GM21619 (cell line): ENCODE data around the gene CCDC106.

Source experiments
- ATAC-seq: cut with Tn5 transposase; IDR thresholded peaks from one replicate; pipeline ENCODE4 v1.9.1; 2021; ENCODE audit not compliant: unreplicated experiment

CCDC106 gene

GRCh38 chr19:55680339-55681130 is 32.5 kb downstream of the CCDC106 start:
- ATAC-seq = no peak

- no peak for ATAC-seq
Measured at GRCh38 chr19:55681131-55682092, 33.4 kb downstream of the CCDC106 start.

DNA sequence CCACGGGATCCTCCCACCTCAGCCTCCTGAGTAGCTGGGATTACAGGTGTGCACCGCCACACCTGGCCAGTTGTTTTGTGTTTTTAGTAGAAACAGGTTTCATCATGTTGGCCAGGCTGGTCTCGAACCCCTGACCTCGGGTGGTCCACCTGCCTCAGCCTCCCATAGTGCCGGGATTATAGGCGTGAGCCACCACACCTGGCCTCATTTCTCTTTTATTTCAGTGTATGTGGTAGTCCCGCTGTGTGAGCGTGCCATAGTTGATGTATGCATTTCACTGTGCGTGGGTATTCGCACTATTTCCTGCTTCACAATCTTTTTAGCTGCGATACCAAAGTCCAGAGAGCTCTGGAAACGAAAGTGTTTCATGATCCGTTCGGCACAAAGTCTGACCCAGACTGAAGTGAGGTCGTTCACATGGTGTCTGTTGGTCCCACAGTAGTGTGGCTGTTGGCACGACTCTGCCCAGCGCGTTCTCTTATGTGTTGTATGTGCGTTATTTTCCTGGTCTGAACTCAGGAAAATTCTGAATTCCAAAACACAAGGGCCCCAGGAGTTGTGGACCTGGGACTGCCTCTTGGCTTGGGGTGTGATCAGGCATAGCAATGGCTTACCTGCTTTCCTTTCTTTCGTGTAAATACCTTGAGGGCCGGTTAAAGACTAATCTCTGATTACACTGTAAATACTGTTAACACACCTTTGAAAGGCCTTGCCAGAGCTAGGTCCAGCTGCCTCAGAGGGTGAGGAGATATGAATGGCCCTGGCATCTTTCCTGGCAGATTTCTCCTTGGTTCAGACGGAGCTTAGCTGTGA is 35.6 kb downstream of the CCDC106 start:
- ATAC-seq = no peak

DNA sequence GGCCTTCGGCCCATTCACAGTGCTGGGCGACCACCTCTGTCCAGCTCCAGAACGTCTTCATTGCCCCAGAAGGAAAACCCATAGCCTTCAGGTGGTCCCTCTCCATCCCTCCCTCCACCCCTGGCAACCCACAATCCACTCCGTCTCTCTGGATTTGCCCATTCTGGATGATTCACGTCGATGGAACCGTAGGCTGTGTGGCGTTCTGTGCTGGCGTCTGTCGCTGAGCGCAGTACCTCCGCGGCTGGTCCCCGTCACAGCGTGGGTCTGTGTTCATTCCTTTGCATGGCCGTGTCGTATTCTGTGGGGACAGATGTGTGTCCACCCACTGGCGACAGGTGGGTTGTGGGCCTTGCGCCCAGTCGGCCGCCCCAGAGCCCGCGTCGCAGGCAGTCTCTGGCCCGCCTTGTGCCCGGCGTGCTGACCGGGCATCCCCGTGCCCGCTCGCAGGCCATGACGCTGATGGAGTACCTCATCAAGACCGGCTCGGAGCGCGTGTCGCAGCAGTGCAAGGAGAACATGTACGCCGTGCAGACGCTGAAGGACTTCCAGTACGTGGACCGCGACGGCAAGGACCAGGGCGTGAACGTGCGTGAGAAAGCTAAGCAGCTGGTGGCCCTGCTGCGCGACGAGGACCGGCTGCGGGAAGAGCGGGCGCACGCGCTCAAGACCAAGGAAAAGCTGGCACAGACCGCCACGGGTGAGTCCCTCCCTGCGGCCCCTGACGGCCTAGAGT is 37.1 kb downstream of the CCDC106 start:
- no peak for ATAC-seq

- ATAC-seq = no peak
Measured at GRCh38 chr19:55685776-55686175, 37.8 kb downstream of the CCDC106 start.

DNA sequence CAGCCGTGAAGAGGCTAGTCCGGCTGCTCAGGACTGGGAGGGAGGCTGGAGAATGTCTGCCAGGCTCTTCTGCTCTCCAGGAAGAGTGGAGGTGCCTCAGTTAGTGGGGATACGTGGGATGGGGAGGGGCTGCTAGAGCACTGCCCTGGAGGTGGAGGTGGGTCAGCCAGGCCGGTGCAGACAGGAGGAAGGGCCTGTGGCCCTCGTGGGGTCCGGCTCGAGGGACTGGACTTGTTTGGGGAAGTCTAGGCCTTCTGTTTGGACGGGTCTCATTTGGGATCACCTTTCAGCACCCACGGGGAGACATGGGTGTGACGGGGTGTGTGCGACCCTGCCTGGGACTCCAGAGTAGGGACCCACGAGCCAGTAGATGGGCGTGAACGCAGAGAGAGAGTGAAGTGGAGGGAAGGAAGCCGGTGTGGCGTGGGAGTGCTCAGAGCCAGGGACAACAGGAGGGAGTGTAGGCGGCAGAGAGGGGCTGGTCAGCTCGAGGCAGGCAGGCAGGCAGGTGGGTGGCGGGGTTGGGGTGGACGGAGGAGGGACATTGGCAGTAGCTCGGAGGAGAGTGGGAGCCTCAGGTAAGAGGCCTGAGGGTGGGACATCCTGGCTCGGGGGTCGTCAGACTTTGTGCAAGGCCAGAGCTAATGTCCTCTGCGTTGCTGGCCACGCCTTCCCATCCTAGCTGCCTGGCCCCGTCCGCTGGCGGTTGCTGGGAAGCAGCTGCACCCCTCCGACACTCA is 38.5 kb downstream of the CCDC106 start:
- ATAC-seq = no peak

DNA sequence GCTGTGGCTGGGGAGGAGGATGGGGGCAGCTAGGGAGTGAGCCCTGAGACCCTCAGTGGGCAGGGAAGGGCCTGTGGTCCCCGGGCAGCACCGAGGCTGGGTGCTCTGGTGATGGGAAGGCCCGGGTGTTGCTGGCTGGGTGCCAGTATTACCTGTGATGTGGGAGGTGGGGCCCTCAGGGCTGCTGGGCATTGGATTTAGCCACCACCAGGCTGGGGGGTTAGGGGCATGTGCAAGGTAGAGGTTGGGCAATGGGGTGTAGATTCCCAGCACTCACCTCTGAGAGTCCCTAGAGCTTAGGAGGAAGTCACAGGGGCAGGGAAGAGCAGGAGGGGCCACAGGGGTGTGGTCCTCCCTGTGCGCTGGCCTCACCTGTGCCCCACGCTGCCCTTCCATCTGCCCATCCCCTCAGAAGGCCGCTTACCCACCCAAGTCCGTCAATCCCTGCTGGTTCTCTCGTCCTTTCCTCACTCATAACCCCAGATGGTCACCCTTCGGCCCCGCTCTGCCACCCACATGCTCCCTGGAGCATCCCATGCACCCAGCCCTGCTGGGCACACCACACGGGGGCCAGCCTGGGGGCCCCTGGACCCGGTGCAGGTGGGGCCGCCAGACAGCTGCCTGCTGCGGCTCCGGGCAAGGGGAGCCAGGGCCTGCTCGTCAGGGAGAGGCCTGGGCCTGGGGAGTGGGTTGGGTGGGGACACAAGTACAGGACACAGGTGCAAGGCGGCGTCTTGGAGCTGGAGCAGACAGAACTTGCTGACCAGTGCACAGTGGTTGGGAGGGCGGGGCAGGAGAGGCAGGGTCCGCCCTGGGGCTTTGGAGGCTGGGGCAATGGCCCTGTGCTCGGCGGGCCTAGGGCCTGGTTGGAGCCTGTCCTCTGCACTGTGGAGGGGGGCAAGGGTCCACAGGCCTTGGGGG is 39.5 kb downstream of the CCDC106 start:
- no peak for ATAC-seq

GRCh38 chr19:55688422-55689218 is 40.6 kb downstream of the CCDC106 start:
- no peak for ATAC-seq

DNA sequence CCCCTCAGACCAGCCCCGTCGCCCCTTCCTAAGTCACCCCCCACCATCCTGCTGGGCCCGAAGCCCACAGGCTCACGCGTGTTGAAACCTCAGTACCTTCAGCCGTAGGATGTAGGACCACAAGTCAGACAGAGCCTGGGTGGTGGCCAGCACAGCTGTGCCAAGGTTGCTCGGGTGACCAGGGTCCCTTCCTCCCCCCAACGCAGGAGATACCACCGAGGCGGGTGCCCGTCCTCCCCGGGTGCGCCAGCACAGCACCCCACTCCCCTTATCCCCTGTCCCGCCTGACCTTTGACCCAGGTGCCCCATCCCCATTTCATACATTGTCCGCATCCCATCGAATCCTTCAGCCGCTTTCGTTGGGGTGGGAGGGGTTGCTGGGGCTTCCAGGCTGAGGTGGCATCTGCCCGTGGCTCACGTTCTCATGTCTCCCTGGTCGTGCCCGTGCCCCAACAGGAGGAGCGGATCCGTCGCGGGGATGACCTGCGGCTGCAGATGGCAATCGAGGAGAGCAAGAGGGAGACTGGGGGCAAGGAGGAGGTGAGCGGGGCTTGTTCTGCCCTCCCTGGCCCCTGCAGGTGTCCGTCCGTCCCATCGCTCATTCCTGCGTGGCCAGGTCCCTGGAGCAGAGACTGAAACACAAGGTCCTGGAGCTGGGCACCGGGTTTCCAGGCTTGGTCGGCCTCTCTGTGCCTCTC is 41.5 kb downstream of the CCDC106 start:
- no peak for ATAC-seq

- no peak for ATAC-seq
Measured at GRCh38 chr19:55690109-55690768, 42.2 kb downstream of the CCDC106 start.

DNA sequence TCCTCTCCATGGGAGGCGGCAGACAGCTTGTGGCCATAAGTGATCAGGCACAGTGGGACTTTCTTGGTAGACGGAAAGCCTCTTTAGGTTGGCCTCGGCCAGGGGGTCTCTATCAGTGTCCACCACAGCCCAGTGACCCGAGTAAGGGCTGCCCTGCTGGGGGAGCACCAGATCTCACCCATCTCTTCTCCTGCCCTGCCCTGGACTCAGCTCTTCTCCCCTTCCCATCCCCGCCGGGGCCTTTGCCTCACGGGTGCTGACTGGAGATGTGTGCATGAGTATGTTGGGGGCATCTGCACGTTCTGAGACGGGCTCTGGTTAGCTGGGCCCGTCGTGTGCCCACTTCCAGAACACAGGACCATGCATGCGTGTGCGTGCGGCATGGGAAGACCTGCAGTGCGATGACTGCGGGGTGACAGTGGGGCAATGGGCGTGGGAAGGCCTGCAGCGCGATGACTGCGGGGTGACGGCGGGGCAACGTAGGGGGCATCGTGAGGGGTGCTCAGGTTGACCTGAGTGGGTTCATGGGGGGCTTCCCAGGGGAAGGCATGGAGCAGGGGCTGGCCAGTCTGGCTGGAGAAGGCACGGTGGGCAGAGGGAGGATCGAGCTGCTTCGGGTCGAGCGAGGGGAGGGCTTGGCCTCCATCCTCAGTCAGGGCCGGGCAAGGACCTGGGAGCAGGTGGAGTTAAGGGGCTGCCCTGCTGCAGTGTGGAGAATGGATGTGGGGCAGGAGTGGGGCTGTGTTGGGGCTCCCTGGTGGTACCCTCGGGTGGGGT is 42.9 kb downstream of the CCDC106 start:
- no peak for ATAC-seq

- ATAC-seq = no peak
Measured at GRCh38 chr19:55691561-55692481, 43.8 kb downstream of the CCDC106 start.

GRCh38 chr19:55692681-55693081 is 44.7 kb downstream of the CCDC106 start:
- ATAC-seq = no peak

DNA sequence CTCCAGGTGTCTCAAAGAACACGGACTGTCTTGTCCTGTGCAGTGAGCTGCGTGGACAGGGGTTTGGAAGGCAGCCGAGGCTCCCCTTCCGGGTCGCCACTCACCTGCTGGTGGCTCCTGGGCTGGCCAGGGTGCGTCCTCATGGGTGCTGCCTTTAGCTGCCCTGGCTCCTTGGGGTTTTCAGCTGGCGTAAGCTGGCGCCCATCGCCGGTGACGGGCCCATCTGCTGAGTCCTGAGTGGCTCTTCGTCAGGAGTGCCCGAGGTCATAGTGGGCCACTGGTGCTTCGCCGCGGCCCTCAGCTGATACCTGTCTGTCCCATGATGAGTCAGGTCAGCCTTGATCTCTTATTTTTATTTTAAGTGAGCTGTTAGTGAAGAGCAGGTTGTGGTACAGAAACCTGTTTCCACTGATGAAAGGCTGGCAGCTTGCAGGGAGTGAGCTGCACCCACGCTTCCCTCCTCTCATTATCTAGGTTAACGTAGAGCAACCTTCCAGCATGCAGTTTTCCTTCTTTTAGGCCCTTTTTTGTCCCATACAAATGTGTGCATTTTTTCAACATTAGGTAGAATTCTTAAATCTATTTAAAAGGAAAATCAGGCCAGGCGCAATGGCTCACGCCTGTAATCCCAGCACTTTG is 45.4 kb downstream of the CCDC106 start:
- no peak for ATAC-seq
